Mucosa of descending colon (tissue), 3 donors: ENCODE measurements around the gene DDHD1. TPM values are rescaled to one million over a fixed set of nuclear protein-coding genes. Genes with fewer than 3 reads are reported as not detected.

Experiments
- ATAC-seq: fragments of 200-7000 bp; cut with Tn5 transposase; one replicate; pipeline ENCODE4 v1.9.1; 2020; ENCODE audit warnings: mild to moderate bottlenecking, moderate library complexity
- DNase-seq, 3 donors: peaks; one replicate each; pipeline ENCODE4 v3.0.0-alpha.2; 2020
- H3K36me3 ChIP-seq: fragments of 200-600 bp; one replicate; pipeline ENCODE4 v1.8.0; 2021; ENCODE audit warnings: low read depth, mild to moderate bottlenecking
- H3K4me1 ChIP-seq: fragments of 200-600 bp; one replicate; pipeline ENCODE4 v1.8.0; 2021; ENCODE audit warnings: low read depth, mild to moderate bottlenecking
- H3K4me3 ChIP-seq: fragments of 200-600 bp; one replicate; pipeline ENCODE4 v1.8.0; 2021; ENCODE audit warnings: mild to moderate bottlenecking
- H3K9me3 ChIP-seq: fragments of 200-600 bp; one replicate; pipeline ENCODE4 v1.8.0; 2021; ENCODE audit warnings: mild to moderate bottlenecking
- intact Hi-C, 2 donors: fragments of 100-400 bp; cut with DNase I in 1 of 2; cut with micrococcal nuclease in 1 of 2; formaldehyde crosslinking; loops; one replicate each; pipeline versions ENCODE4 v1.11.0 to v1.11.1; 2022; cut with DNase I, micrococcal nuclease
- total RNA-seq, 3 donors: library from RNA; stranded (reverse); fragmentation: NEBNext Ultra II Directional in 2 of 3; extraction: Animal tissue kit (Norgen Biotek cat#: 25700) in 2 of 3; gene quantifications; one replicate each; pipeline versions ENCODE4 v1.2.1 to v1.2.4, GENCODE V29; 2021 to 2023
- TF ChIP-seq, protein P1 (sequence below): fragments of 200-600 bp; IDR thresholded peaks from one replicate; pipeline ENCODE4 v1.8.0; 2022; ENCODE audit warnings: antibody characterized with exemption, mild to moderate bottlenecking
- donor health status: DM: no; HTN: no; CAD: no; lungs with moderate emphysema.
- donor health status: DM: no; HTN: no; CAD: no.
- donor health status: DM: no; HTN: yes; CAD: no.

The DDHD1 gene
- total RNA-seq, 3 donors from 2014 or later = 7.7 to 15.7 (median 8.2) TPM

DNA sequence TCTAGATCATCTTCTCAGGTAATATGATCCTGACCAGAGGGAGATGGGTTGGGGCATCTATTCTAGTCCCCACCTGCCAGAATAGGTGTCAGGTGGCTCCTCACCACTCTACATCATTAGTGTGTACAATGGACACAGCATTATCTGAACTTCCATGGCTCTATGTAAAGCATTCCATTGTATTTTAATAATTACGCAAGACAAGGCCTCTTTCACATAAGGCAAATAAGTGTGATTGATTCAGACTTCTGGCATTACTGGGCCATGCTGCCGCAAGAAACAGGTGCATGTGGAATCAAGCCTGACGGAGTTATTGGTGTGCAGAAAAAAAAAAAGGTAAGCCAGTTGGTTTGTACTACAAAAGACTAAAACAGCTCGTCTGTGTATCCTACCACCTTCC lies 3.1 kb upstream of the DDHD1 start:
- ATAC-seq (no peak), DNase-seq (no peak)
- intact Hi-C loops = no loop called here
- Histone ChIP-seq H3K9me3 (no peaks in the 10 kb centered on the region), H3K36me3 (no peaks in the 10 kb centered on the region), H3K4me1 (no peaks in the 10 kb centered on the region), H3K4me3 (no peak overlapping the region)
- TF ChIP-seq, protein P1, sequence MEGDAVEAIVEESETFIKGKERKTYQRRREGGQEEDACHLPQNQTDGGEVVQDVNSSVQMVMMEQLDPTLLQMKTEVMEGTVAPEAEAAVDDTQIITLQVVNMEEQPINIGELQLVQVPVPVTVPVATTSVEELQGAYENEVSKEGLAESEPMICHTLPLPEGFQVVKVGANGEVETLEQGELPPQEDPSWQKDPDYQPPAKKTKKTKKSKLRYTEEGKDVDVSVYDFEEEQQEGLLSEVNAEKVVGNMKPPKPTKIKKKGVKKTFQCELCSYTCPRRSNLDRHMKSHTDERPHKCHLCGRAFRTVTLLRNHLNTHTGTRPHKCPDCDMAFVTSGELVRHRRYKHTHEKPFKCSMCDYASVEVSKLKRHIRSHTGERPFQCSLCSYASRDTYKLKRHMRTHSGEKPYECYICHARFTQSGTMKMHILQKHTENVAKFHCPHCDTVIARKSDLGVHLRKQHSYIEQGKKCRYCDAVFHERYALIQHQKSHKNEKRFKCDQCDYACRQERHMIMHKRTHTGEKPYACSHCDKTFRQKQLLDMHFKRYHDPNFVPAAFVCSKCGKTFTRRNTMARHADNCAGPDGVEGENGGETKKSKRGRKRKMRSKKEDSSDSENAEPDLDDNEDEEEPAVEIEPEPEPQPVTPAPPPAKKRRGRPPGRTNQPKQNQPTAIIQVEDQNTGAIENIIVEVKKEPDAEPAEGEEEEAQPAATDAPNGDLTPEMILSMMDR = no peak

DNA sequence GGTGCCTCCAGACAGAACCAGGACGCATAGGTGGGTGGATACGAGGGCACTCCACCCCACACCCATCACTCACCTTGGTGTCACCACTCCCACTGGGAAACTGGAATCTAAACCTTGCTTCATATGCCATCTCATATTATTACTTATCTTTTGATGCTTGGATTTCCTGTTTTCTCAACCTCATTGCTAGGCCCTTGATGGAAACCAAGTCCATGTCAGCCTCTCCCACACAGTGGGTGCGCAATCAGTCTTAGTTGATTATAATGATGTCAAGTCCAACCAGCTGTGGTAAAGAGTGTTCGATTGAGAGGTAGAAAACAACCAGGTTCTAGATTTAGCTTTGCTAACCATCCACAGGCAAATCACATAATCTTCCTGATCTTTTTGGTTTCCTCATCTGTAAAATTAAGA lies 584 bp upstream of the DDHD1 start:
- Histone ChIP-seq H3K36me3 (no peaks in the 10 kb centered on the region), H3K4me3 (no peak overlapping the region), H3K9me3 (no peaks in the 10 kb centered on the region), H3K4me1 (no peaks in the 10 kb centered on the region)
- no peak for ATAC-seq
- TF ChIP-seq, protein P1 = no peak
- intact Hi-C loops = no loop called here
- DNase-seq = no peak

DNA sequence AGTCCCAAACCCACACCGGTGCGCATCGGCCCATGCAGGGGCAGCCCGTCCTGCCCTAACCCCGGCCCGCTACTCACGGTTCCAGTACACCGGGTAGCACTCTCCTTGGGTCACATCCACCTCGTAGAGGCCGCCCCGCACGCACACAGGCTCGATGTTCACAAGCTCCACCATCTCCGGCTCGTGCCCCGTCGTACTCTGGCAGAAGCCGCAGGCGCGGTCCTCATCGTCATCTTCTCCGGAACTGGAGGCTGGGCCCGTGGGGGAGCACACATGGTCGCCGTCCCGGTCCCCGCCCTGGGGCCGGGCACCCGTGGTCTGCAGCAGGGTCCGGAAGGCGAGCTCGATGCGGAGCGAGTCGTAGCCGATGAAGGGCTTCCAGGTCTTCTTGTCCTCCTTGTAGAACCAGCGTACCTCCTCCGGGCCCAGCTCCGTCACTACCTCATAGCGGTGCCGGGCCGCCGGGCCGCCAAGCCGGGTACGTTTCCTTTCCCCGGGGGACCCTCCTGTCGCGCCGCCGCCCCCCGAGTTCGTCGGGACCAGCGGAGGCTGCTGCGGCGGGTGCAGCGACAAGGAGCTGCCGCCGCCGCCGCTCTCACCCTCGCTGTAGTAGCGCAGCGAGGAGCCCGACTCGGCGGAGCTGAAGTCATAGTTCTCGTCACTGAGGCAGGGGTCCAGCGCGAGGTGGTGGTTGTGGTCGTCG lies 788 bp downstream of the DDHD1 start:
- Histone ChIP-seq H3K4me1 (no peaks in the 10 kb centered on the region), H3K9me3 (no peaks in the 10 kb centered on the region), H3K4me3 (peak overlapping the region; percentile 37), H3K36me3 (no peaks in the 10 kb centered on the region)
- TF ChIP-seq, protein P1 = no peak
- ATAC-seq (peak; percentile 66), DNase-seq (peak; percentile 59 to 84 (median 75))
- intact Hi-C loops = no loop called here

GRCh38 chr14:53151523-53152183 lies 1.5 kb downstream of the DDHD1 start:
- peak; percentile 24 for ATAC-seq
- TF ChIP-seq, protein P1 = no peak
- peak in 1 of 3 donors; percentile 36 for DNase-seq
- no peaks in the 10 kb centered on the region for H3K9me3 ChIP-seq
- intact Hi-C loops = no loop called here
- H3K4me1 ChIP-seq = no peaks in the 10 kb centered on the region
- H3K4me3 ChIP-seq = peak overlapping the region; percentile 37
- no peaks in the 10 kb centered on the region for H3K36me3 ChIP-seq

DNA sequence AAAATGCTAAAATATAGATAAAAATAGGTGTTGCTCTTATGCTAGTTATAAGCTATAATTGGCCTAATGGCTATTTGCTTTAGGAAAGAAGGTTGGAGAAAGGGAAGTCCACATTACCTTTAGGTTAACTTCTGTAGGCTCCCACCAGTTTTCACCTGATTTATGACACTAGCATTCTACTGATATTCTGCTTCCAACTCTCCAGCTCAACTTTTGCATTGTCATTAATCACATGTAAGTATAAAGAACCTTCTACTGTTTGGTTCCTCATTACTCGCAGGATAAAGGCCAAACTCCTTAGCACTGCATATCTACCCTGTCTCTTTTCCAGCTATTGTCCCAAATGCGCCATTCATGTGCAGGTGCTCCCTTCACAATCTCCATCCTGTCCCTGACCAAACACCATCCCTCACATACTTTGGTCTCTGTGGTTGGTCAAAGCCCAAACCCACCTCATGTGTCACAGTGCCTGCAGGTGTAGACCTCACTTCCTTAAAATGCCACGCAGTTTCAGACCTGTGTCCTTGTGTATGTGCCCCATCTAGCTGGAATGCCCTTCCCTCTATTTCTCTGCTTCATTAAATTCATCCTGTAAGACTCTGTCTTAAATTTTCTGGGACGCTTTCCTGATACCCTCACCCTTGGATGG lies 3.3 kb downstream of the DDHD1 start:
- Histone ChIP-seq H3K4me1 (no peaks in the 10 kb centered on the region), H3K36me3 (no peaks in the 10 kb centered on the region), H3K9me3 (no peaks in the 10 kb centered on the region), H3K4me3 (no peak overlapping the region)
- TF ChIP-seq, protein P1 = no peak
- DNase-seq = no peak
- no peak for ATAC-seq
- intact Hi-C loops = no loop called here
